MG63 (cell line): Measurements from ENCODE around the gene CNTNAP5. TPM values are rescaled to one million over a fixed set of nuclear protein-coding genes. Genes with fewer than 3 reads are reported as not detected.

Experiments
- DNase-seq: peaks from one replicate; pipeline ENCODE4 v3.0.0-alpha.2; 2020
- H3K27me3 ChIP-seq: fragments of 250-450 bp; sonication (Bioruptor Pico); 2 replicates; pipeline ENCODE4 v1.5.1; 2020; ENCODE audit warnings: mild to moderate bottlenecking, moderate library complexity
- H3K36me3 ChIP-seq: fragments of 250-450 bp; sonication (Bioruptor Pico); 2 replicates; pipeline ENCODE4 v1.5.1; 2020; ENCODE audit warnings: mild to moderate bottlenecking, moderate library complexity
- H3K4me3 ChIP-seq: fragments of 250-450 bp; sonication (Bioruptor Pico); 2 replicates; pipeline ENCODE4 v1.5.1; 2020; ENCODE audit warnings: mild to moderate bottlenecking, moderate library complexity
- H3K9me3 ChIP-seq: fragments of 250-450 bp; sonication (Bioruptor Pico); 2 replicates; pipeline ENCODE4 v1.5.1; 2020; ENCODE audit warnings: mild to moderate bottlenecking, moderate library complexity
- total RNA-seq: library from RNA; depleted of rRNA; stranded (reverse); fragments of >200 nt; shearing (Covaris generic); gene quantifications from 2 replicates; pipeline ENCODE4 v1.2.3, GENCODE V29; 2014; ENCODE audit warnings: low replicate concordance

Gene CNTNAP5
- total RNA-seq, 1 experiment from 2014 or later, result not detected

- no peaks in the 10 kb centered on the region; the same call in 1 of the 2 replicates for H3K36me3 ChIP-seq
- H3K4me3 ChIP-seq, result no peak overlapping the region
- no peak for DNase-seq
- peaks cover 2% of the 10 kb centered on the region for H3K9me3 ChIP-seq
- no peaks in the 10 kb centered on the region for H3K27me3 ChIP-seq
Observed at GRCh38 chr2:124894199-124894598, 869.1 kb downstream of the CNTNAP5 start.

GRCh38 chr2:124898827-124899226, 873.7 kb downstream of the CNTNAP5 start:
- Histone ChIP-seq H3K27me3 (no peaks in the 10 kb centered on the region), H3K36me3 (no peaks in the 10 kb centered on the region), H3K9me3 (peaks cover 2% of the 10 kb centered on the region), H3K4me3 (no peak overlapping the region)
- DNase-seq, result no peak

GRCh38 chr2:124908411-124908810, 883.3 kb downstream of the CNTNAP5 start:
- H3K4me3 ChIP-seq, result no peak overlapping the region
- no peak for DNase-seq
- no peaks in the 10 kb centered on the region for H3K36me3 ChIP-seq
- H3K9me3 ChIP-seq, result no peaks in the 10 kb centered on the region
- no peaks in the 10 kb centered on the region for H3K27me3 ChIP-seq

GRCh38 chr2:124911560-124911959, 886.5 kb downstream of the CNTNAP5 start:
- H3K9me3 ChIP-seq, result no peaks in the 10 kb centered on the region
- no peaks in the 10 kb centered on the region for H3K36me3 ChIP-seq
- H3K27me3 ChIP-seq, result no peaks in the 10 kb centered on the region
- H3K4me3 ChIP-seq, result no peak overlapping the region
- peak; percentile 34 for DNase-seq

GRCh38 chr2:124913868-124914267, 888.8 kb downstream of the CNTNAP5 start:
- no peak overlapping the region for H3K4me3 ChIP-seq
- no peak for DNase-seq
- H3K27me3 ChIP-seq, result no peaks in the 10 kb centered on the region
- H3K36me3 ChIP-seq, result no peaks in the 10 kb centered on the region
- no peaks in the 10 kb centered on the region for H3K9me3 ChIP-seq

GRCh38 chr2:124915567-124915966, 890.5 kb downstream of the CNTNAP5 start:
- DNase-seq, result no peak

GRCh38 chr2:124919296-124919695, 894.2 kb downstream of the CNTNAP5 start:
- no peak for DNase-seq

More at GRCh38 chr2:124915567-124915966, 890.5 kb downstream of the CNTNAP5 start:
- no peaks in the 10 kb centered on the region for H3K9me3 ChIP-seq
- no peaks in the 10 kb centered on the region for H3K36me3 ChIP-seq
- no peaks in the 10 kb centered on the region for H3K27me3 ChIP-seq
- H3K4me3 ChIP-seq, result no peak overlapping the region

GRCh38 chr2:124920448-124920847, 895.4 kb downstream of the CNTNAP5 start:
- DNase-seq, result no peak
- no peak overlapping the region for H3K4me3 ChIP-seq

More at GRCh38 chr2:124919296-124919695, 894.2 kb downstream of the CNTNAP5 start:
- no peaks in the 10 kb centered on the region for H3K36me3 ChIP-seq
- H3K27me3 ChIP-seq, result no peaks in the 10 kb centered on the region
- no peak overlapping the region for H3K4me3 ChIP-seq
- no peaks in the 10 kb centered on the region for H3K9me3 ChIP-seq

GRCh38 chr2:124921191-124921590, 896.1 kb downstream of the CNTNAP5 start:
- Histone ChIP-seq H3K27me3 (no peaks in the 10 kb centered on the region), H3K4me3 (no peak overlapping the region), H3K36me3 (no peaks in the 10 kb centered on the region), H3K9me3 (no peaks in the 10 kb centered on the region)
- no peak for DNase-seq

More at GRCh38 chr2:124920448-124920847, 895.4 kb downstream of the CNTNAP5 start:
- H3K9me3 ChIP-seq, result no peaks in the 10 kb centered on the region
- no peaks in the 10 kb centered on the region for H3K27me3 ChIP-seq
- H3K36me3 ChIP-seq, result no peaks in the 10 kb centered on the region

GRCh38 chr2:124923097-124923496, 898.0 kb downstream of the CNTNAP5 start:
- no peaks in the 10 kb centered on the region for H3K36me3 ChIP-seq
- H3K27me3 ChIP-seq, result no peaks in the 10 kb centered on the region

GRCh38 chr2:124933883-124934282, 908.8 kb downstream of the CNTNAP5 start:
- no peak overlapping the region for H3K4me3 ChIP-seq
- DNase-seq, result no peak
- no peaks in the 10 kb centered on the region for H3K9me3 ChIP-seq
- no peaks in the 10 kb centered on the region for H3K36me3 ChIP-seq
- H3K27me3 ChIP-seq, result no peaks in the 10 kb centered on the region

More at GRCh38 chr2:124923097-124923496, 898.0 kb downstream of the CNTNAP5 start:
- Histone ChIP-seq H3K9me3 (no peaks in the 10 kb centered on the region), H3K4me3 (no peak overlapping the region)
- no peak for DNase-seq

GRCh38 chr2:124953921-124954320, 928.8 kb downstream of the CNTNAP5 start:
- no peak for DNase-seq
- H3K27me3 ChIP-seq, result no peaks in the 10 kb centered on the region
- 0 out of 2 replicates have a peak, but pooled peaks cover 3% of the 10 kb centered on the region for H3K9me3 ChIP-seq
- H3K4me3 ChIP-seq, result no peak overlapping the region
- no peaks in the 10 kb centered on the region for H3K36me3 ChIP-seq

- Histone ChIP-seq H3K4me3 (no peak overlapping the region), H3K27me3 (no peaks in the 10 kb centered on the region), H3K36me3 (no peaks in the 10 kb centered on the region), H3K9me3 (no peaks in the 10 kb centered on the region)
- DNase-seq, result no peak
Observed at GRCh38 chr2:124959581-124959980, 934.5 kb downstream of the CNTNAP5 start.

- Histone ChIP-seq H3K36me3 (no peaks in the 10 kb centered on the region), H3K4me3 (no peak overlapping the region), H3K27me3 (no peaks in the 10 kb centered on the region), H3K9me3 (no peaks in the 10 kb centered on the region)
- no peak for DNase-seq
Observed at GRCh38 chr2:124961132-124961531, 936.0 kb downstream of the CNTNAP5 start.
